Measurements from ENCODE around the gene TBXAS1. TPM values are rescaled to one million over a fixed set of nuclear protein-coding genes. Genes with fewer than 3 reads are reported as not detected.

TBXAS1 gene
- total RNA-seq, 2 experiments from 2014 or later, result 5.5 to 6.0 TPM

GRCh38 chr7:140015471-140015970, 186.5 kb downstream of the TBXAS1 start:
- Mint-ChIP-seq H3K4me1 (ENCODE audit: low read depth) (no peaks in the 10 kb centered on the region), H3K27me3 (no peaks in the 10 kb centered on the region), H3K27ac (no peak overlapping the region), H3K36me3 (ENCODE audit: low read depth) (no peaks in the 10 kb centered on the region), H3K9me3 (no peaks in the 10 kb centered on the region), H3K4me3 (no peak overlapping the region)
- ATAC-seq (ENCODE audit: poor library complexity) (no peak), DNase-seq (no peak)
- no peak for TF ChIP-seq CTCF (IDR thresholded peaks at IDR 0.05)
- Histone ChIP-seq H3K4me1 (ENCODE audit: insufficient read depth, low read length) (no peaks in the 10 kb centered on the region), H3K36me3 (ENCODE audit: insufficient read depth, low read length) (no peaks in the 10 kb centered on the region), H3K27me3 (ENCODE audit: control insufficient read depth in 1 of 2, insufficient read depth in 2 of 2, low read length in 2 of 2) (no peaks in the 10 kb centered on the region), H3K4me3 (ENCODE audit: low read length) (no peak overlapping the region), H3K27ac (ENCODE audit: low read depth in 1 of 2, low read length in 2 of 2) (no peak overlapping the region), H3K9me3 (ENCODE audit: control insufficient read depth in 1 of 2, insufficient read depth in 1 of 2, low read length in 2 of 2) (no peaks in the 10 kb centered on the region)
- intact Hi-C loops (cut with DNase I, micrococcal nuclease), result no loop called here
- ChIA-PET POLR2A (no interaction called here), CTCF (no interaction called here)

- Mint-ChIP-seq H3K9me3 (no peaks in the 10 kb centered on the region), H3K27ac (no peak overlapping the region), H3K4me3 (no peak overlapping the region), H3K27me3 (no peaks in the 10 kb centered on the region), H3K4me1 (ENCODE audit: low read depth) (no peaks in the 10 kb centered on the region), H3K36me3 (ENCODE audit: low read depth) (no peaks in the 10 kb centered on the region)
- no peak for TF ChIP-seq CTCF (IDR thresholded peaks at IDR 0.05)
- POLR2A ChIA-PET, result no interaction called here
- Histone ChIP-seq H3K4me1 (ENCODE audit: insufficient read depth, low read length) (no peaks in the 10 kb centered on the region), H3K9me3 (ENCODE audit: control insufficient read depth in 1 of 2, insufficient read depth in 1 of 2, low read length in 2 of 2) (no peaks in the 10 kb centered on the region), H3K27ac (ENCODE audit: low read depth in 1 of 2, low read length in 2 of 2) (no peak overlapping the region), H3K4me3 (ENCODE audit: low read length) (no peak overlapping the region), H3K27me3 (ENCODE audit: control insufficient read depth in 1 of 2, insufficient read depth in 2 of 2, low read length in 2 of 2) (no peaks in the 10 kb centered on the region), H3K36me3 (ENCODE audit: insufficient read depth, low read length) (no peaks in the 10 kb centered on the region)
- intact Hi-C loops (cut with DNase I, micrococcal nuclease), result no loop called here
- CTCF ChIA-PET, result no interaction called here
- DNase-seq, result no peak
- ATAC-seq (ENCODE audit: poor library complexity), result no peak
Measured at GRCh38 chr7:140016540-140016939, 187.5 kb downstream of the TBXAS1 start.

- Histone ChIP-seq H3K4me3 (ENCODE audit: low read length) (no peak overlapping the region), H3K27ac (ENCODE audit: low read depth in 1 of 2, low read length in 2 of 2) (no peak overlapping the region), H3K36me3 (ENCODE audit: insufficient read depth, low read length) (no peaks in the 10 kb centered on the region), H3K9me3 (ENCODE audit: control insufficient read depth in 1 of 2, insufficient read depth in 1 of 2, low read length in 2 of 2) (no peaks in the 10 kb centered on the region), H3K27me3 (ENCODE audit: control insufficient read depth in 1 of 2, insufficient read depth in 2 of 2, low read length in 2 of 2) (no peaks in the 10 kb centered on the region), H3K4me1 (ENCODE audit: insufficient read depth, low read length) (no peaks in the 10 kb centered on the region)
- ChIA-PET CTCF (no interaction called here), POLR2A (no interaction called here)
- no peak overlapping the region for H3K27ac Mint-ChIP-seq
- H3K27me3 Mint-ChIP-seq, result no peaks in the 10 kb centered on the region
- no peak overlapping the region for H3K4me3 Mint-ChIP-seq
- no peak for TF ChIP-seq CTCF (IDR thresholded peaks at IDR 0.05)
- no peaks in the 10 kb centered on the region for H3K4me1 Mint-ChIP-seq (ENCODE audit: low read depth)
- H3K9me3 Mint-ChIP-seq, result no peaks in the 10 kb centered on the region
- intact Hi-C loops (cut with DNase I, micrococcal nuclease), result no loop called here
- ATAC-seq (ENCODE audit: poor library complexity), result no peak
- no peak for DNase-seq
- peaks cover 4% of the 10 kb centered on the region for H3K36me3 Mint-ChIP-seq (ENCODE audit: low read depth)
Measured at GRCh38 chr7:140017034-140017433, 188.0 kb downstream of the TBXAS1 start.
